ENCODE data around the gene BRD2.

BRD2 gene

GRCh38 chr6:32974541-32975308 lies 6.3 kb downstream of the BRD2 start:
- peak overlapping the region; percentile 100 for H3K27ac ChIP-seq
- no peak for TF ChIP-seq CTCF (conservative IDR thresholded peaks at IDR 0.05)

GRCh38 chr6:32975886-32976285 lies 7.5 kb downstream of the BRD2 start:
- no peak for TF ChIP-seq CTCF (conservative IDR thresholded peaks at IDR 0.05)
- H3K27ac ChIP-seq: peak overlapping the region; percentile 100

DNA sequence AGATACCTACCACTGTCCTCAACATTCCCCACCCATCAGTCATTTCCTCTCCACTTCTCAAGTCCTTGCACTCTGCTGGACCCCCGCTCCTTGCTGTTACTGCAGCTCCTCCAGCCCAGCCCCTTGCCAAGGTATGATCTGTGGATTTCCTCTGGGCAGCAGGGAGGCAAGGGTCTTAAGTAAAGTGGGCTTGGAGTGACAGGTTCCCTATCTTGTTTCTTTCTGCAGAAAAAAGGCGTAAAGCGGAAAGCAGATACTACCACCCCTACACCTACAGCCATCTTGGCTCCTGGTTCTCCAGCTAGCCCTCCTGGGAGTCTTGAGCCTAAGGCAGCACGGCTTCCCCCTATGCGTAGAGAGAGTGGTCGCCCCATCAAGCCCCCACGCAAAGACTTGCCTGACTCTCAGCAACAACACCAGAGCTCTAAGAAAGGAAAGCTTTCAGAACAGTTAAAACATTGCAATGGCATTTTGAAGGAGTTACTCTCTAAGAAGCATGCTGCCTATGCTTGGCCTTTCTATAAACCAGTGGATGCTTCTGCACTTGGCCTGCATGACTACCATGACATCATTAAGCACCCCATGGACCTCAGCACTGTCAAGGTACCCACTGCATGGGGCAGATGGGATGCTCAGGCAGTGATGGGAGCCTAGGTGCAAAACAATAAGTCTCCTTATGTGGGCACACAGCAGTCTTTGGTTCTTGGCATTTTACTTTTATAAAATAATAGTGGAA lies 8.1 kb downstream of the BRD2 start:
- H3K27ac ChIP-seq: peak overlapping the region; percentile 30; the same call in 1 of the 2 replicates
- no peak for TF ChIP-seq CTCF (conservative IDR thresholded peaks at IDR 0.05)

- H3K27ac ChIP-seq: peak overlapping the region; percentile 30; the same call in 1 of the 2 replicates
- no peak for TF ChIP-seq CTCF (conservative IDR thresholded peaks at IDR 0.05)
Observed at GRCh38 chr6:32977272-32977952, 9.0 kb downstream of the BRD2 start.

DNA sequence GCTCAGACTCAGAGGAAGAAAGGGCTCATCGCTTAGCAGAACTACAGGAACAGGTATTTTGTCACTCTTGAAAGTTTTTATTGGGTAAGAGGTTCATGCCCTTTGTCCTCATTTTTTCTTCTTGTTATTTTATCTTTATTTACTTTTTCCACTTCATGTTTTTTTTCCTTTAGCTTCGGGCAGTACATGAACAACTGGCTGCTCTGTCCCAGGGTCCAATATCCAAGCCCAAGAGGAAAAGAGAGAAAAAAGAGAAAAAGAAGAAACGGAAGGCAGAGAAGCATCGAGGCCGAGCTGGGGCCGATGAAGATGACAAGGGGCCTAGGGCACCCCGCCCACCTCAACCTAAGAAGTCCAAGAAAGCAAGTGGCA lies 9.5 kb downstream of the BRD2 start:
- peak overlapping the region; percentile 30; the same call in 1 of the 2 replicates for H3K27ac ChIP-seq
- TF ChIP-seq CTCF (conservative IDR thresholded peaks at IDR 0.05): no peak

DNA sequence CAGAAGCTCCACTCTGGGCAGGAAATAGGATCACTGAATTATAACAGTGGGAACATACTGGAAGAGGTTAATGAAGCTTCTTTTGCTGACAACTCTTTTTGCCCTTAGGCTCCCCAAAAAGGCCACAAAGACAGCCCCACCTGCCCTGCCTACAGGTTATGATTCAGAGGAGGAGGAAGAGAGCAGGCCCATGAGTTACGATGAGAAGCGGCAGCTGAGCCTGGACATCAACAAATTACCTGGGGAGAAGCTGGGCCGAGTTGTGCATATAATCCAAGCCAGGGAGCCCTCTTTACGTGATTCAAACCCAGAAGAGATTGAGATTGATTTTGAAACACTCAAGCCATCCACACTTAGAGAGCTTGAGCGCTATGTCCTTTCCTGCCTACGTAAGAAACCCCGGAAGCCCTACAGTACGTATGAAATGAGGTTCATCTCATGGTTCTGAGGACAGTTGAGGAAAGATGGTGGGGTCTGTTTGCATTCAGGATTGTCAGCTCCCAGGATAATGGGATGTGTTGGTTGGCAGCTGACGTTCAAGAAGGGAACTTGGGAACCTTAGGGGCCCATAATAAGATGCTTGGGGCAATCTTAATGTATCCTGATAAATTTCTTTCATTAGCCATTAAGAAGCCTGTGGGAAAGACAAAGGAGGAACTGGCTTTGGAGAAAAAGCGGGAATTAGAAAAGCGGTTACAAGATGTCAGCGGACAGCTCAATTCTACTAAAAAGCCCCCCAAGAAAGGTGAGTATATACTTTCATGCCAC lies 11.5 kb downstream of the BRD2 start:
- TF ChIP-seq CTCF (conservative IDR thresholded peaks at IDR 0.05): no peak
- H3K27ac ChIP-seq: peak overlapping the region; percentile 50

Measured in VCaP (cell line).